ENCODE data around the gene MALT1.

DNA sequence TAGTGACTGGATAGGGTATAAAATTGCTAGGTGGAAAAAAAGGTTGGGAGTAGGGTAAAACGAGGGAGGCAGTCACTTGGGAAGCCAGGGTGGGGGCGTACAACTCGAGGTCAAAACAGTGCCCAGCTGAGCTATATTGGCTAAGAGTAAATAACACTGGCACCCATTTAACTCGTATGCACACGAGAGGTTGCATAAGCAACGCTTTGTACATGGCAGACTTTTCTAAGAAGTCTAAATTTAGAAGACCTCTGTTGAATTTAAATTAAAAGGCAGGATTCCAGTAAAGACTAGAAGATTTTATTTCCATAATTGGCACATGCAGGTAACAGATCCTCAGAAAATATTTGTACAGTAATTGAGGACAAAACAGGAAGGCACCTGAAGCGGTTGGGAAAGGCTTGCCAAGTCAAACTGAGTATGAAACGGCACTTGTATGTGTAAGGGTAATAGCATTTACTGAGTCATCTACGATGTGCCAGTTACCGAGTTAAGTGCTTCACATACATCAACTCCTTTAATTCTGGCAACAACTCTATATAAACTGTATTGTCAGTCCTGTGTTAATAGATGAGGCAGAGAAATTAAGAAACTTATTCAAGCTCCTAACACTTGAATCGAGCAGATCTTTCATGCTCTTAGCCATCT lies 1.4 kb upstream of the MALT1 start:
- TF ChIP-seq, protein P1, sequence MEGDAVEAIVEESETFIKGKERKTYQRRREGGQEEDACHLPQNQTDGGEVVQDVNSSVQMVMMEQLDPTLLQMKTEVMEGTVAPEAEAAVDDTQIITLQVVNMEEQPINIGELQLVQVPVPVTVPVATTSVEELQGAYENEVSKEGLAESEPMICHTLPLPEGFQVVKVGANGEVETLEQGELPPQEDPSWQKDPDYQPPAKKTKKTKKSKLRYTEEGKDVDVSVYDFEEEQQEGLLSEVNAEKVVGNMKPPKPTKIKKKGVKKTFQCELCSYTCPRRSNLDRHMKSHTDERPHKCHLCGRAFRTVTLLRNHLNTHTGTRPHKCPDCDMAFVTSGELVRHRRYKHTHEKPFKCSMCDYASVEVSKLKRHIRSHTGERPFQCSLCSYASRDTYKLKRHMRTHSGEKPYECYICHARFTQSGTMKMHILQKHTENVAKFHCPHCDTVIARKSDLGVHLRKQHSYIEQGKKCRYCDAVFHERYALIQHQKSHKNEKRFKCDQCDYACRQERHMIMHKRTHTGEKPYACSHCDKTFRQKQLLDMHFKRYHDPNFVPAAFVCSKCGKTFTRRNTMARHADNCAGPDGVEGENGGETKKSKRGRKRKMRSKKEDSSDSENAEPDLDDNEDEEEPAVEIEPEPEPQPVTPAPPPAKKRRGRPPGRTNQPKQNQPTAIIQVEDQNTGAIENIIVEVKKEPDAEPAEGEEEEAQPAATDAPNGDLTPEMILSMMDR (IDR thresholded peaks at IDR 0.05; ENCODE audit: low read depth, low read length) = no peak
- TF ChIP-seq EZH2phosphoT487 (IDR thresholded peaks at IDR 0.05; ENCODE audit: low read depth) = 0 out of 2 replicates have a peak, but pooled peaks have one; percentile 13

Data from OCI-LY3 (cell line).